Left ventricle myocardium inferior (tissue), 1 donor: ENCODE results near the gene FGD4. TPM values are rescaled to one million over a fixed set of nuclear protein-coding genes. Genes with fewer than 3 reads are reported as not detected.
"Not testable (repeated sequence)": the region's sequence is repeated elsewhere in the genome, so short reads cannot be mapped to it uniquely, and the experiment has no call there.

Source experiments
- DNase-seq: peaks from one replicate; pipeline ENCODE4 v3.0.0-alpha.2; 2020
- H3K27ac ChIP-seq: fragments of 200-600 bp; replicated peaks from 2 replicates; pipeline ENCODE4 v1.8.0; 2021
- H3K27me3 ChIP-seq: fragments of 200-600 bp; 2 replicates; pipeline ENCODE4 v1.8.0; 2021; ENCODE audit warnings: low read depth
- H3K36me3 ChIP-seq: fragments of 200-600 bp; 2 replicates; pipeline ENCODE4 v1.8.0; 2021
- H3K4me1 ChIP-seq: fragments of 200-600 bp; 2 replicates; pipeline ENCODE4 v1.8.0; 2021
- H3K4me3 ChIP-seq: fragments of 200-600 bp; 2 replicates; pipeline ENCODE4 v1.8.0; 2021; ENCODE audit warnings: mild to moderate bottlenecking, moderate library complexity
- H3K9me3 ChIP-seq: fragments of 200-600 bp; replicated peaks from 2 replicates; pipeline ENCODE4 v1.8.0; 2021
- CTCF ChIP-seq: fragments of 200-600 bp; IDR thresholded peaks from 2 replicates; pipeline ENCODE4 v1.8.0; 2021; ENCODE audit warnings: antibody characterized with exemption, mild to moderate bottlenecking, borderline replicate concordance
- intact Hi-C: fragments of 100-400 bp; cut with micrococcal nuclease; formaldehyde crosslinking; loops from one replicate; pipeline ENCODE4 v1.11.0; 2022
- total RNA-seq: library from RNA; stranded (reverse); fragmentation: NEBNext Ultra II Directional; extraction: Animal tissue kit (Norgen Biotek cat#: 25700); gene quantifications from one replicate; pipeline ENCODE4 v1.2.1, GENCODE V29; 2021
- donor health status: DM: no; HTN: yes; CAD: no; lungs with severe emphysema.

The FGD4 gene
- total RNA-seq, 1 donor from 2014 or later, result 30.5 TPM

GRCh38 chr12:32560520-32560919 lies 161.2 kb downstream of the FGD4 start:
- Histone ChIP-seq H3K4me1 (peaks cover 75% of the 10 kb centered on the region), H3K27ac (peak overlapping the region; percentile 89), H3K4me3 (no peak overlapping the region), H3K9me3 (no peaks in the 10 kb centered on the region), H3K36me3 (peaks cover 5% of the 10 kb centered on the region), H3K27me3 (no peaks in the 10 kb centered on the region)
- no peak for TF ChIP-seq CTCF
- intact Hi-C loops, result no loop called here
- no peak for DNase-seq

- peak overlapping the region; percentile 89 for H3K27ac ChIP-seq
Observed at GRCh38 chr12:32561931-32562341, 162.6 kb downstream of the FGD4 start.

GRCh38 chr12:32562413-32562812 lies 163.1 kb downstream of the FGD4 start:
- H3K9me3 ChIP-seq, intact Hi-C loops, H3K36me3 ChIP-seq, DNase-seq, H3K27me3 ChIP-seq: not testable (repeated sequence)
- Histone ChIP-seq H3K4me1 (peaks cover 84% of the 10 kb centered on the region), H3K27ac (peak overlapping the region; percentile 89), H3K4me3 (peak overlapping the region; percentile 15)

More at GRCh38 chr12:32561931-32562341, 162.6 kb downstream of the FGD4 start:
- Histone ChIP-seq H3K36me3 (peaks cover 5% of the 10 kb centered on the region), H3K9me3 (no peaks in the 10 kb centered on the region), H3K27me3 (no peaks in the 10 kb centered on the region), H3K4me3 (peak overlapping the region; percentile 15), H3K4me1 (peaks cover 81% of the 10 kb centered on the region)
- no peak for TF ChIP-seq CTCF
- DNase-seq, result no peak
- intact Hi-C loops, result no loop called here

DNA sequence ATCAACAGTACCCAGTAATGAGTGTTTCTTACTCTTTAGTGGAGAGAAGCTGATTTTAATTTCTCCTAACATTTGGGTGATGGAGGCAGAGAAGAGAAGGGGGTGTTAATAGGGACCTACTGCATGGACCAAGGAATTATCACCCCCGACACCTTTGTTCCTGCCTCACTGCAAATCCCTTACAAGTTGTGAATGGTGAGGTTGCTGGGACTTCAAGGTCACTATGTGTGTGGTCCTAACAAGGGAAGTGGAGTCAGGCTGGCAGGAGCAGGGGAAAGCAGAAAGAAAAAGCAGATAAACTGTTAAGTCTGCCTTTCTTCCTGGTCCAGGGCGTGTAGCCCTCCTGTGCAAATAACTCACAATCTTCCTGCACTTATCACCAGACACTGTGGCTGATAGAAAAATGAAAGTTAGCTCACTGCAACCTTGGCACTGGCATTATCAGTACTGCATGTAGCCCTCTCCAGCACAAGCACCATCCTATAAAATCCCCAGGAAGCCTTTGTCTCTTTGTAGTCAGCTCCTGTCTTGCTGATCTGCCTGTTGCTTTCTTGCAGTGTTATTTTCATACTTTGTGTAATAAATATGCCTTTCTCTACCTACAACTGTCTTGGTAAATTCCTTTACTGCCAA lies 167.4 kb downstream of the FGD4 start:
- peaks cover 70% of the 10 kb centered on the region for H3K4me1 ChIP-seq
- intact Hi-C loops, result no loop called here
- no peaks in the 10 kb centered on the region for H3K9me3 ChIP-seq
- H3K27me3 ChIP-seq, result no peaks in the 10 kb centered on the region
- H3K27ac ChIP-seq, result peak overlapping the region; percentile 80
- TF ChIP-seq CTCF, result no peak
- no peak for DNase-seq
- peak overlapping the region; percentile 40 for H3K4me3 ChIP-seq
- peaks cover 5% of the 10 kb centered on the region for H3K36me3 ChIP-seq

GRCh38 chr12:32567296-32567674 lies 167.9 kb downstream of the FGD4 start:
- H3K9me3 ChIP-seq, result no peaks in the 10 kb centered on the region
- DNase-seq, result no peak
- no peaks in the 10 kb centered on the region for H3K27me3 ChIP-seq
- intact Hi-C loops, result no loop called here
- peak overlapping the region; percentile 40 for H3K4me3 ChIP-seq
- H3K27ac ChIP-seq, result peak overlapping the region; percentile 80
- H3K4me1 ChIP-seq, result peaks cover 67% of the 10 kb centered on the region
- TF ChIP-seq CTCF, result no peak
- peaks cover 5% of the 10 kb centered on the region for H3K36me3 ChIP-seq

GRCh38 chr12:32568228-32568627 lies 168.9 kb downstream of the FGD4 start:
- DNase-seq, result no peak
- Histone ChIP-seq H3K9me3 (no peaks in the 10 kb centered on the region), H3K4me1 (peaks cover 67% of the 10 kb centered on the region), H3K4me3 (no peak overlapping the region), H3K27me3 (no peaks in the 10 kb centered on the region), H3K36me3 (peaks cover 5% of the 10 kb centered on the region), H3K27ac (peak overlapping the region; percentile 80)
- intact Hi-C loops, result no loop called here
- TF ChIP-seq CTCF, result no peak
